ENCODE measurements around the gene RAB9A. TPM values are rescaled to one million over a fixed set of nuclear protein-coding genes. Genes with fewer than 3 reads are reported as not detected.

The RAB9A gene
- total and polyA plus RNA-seq, 10 of the 15 experiments (the other 5 are each of a cell fraction or from before 2014, with no cell fraction given) = 42.1 to 142 (median 49.9) TPM

- FAIRE-seq = peak; percentile 84
- TF ChIP-seq ZBTB11 (CRISPR knock-in tag; IDR thresholded peaks at IDR 0.05) (no peak), SMAD1 (IDR thresholded peaks at IDR 0.05; ENCODE audit: low read depth, partially characterized antibody) (peak; percentile 75), EED (IDR thresholded peaks at IDR 0.05; ENCODE audit: low read depth) (no peak), RUNX3 (IDR thresholded peaks at IDR 0.05; ENCODE audit: low read length) (peak; percentile 24; the same call in 1 of the 2 replicates), NR2C2 (IDR thresholded peaks at IDR 0.05; ENCODE audit: borderline replicate concordance, control insufficient read depth, insufficient read length, low read depth) (no peak), PAX5 (IDR thresholded peaks at IDR 0.05; ENCODE audit: borderline replicate concordance, low read depth, low read length) (no peak), TCF3 (IDR thresholded peaks at IDR 0.05; ENCODE audit: borderline replicate concordance, insufficient read depth, low read depth, low read length) (no peak), MYB (IDR thresholded peaks at IDR 0.05; ENCODE audit: borderline replicate concordance, low read depth, low read length) (no peak), ATF3 (IDR thresholded peaks at IDR 0.05; ENCODE audit: borderline replicate concordance, extremely low read depth, low read depth, low read length) (no peak), JUNB (IDR thresholded peaks at IDR 0.05) (no peak), ZNF24 (IDR thresholded peaks at IDR 0.05) (no peak), SIN3A (IDR thresholded peaks at IDR 0.05; ENCODE audit: low read depth, low read length) (no peak), MLLT1 (IDR thresholded peaks at IDR 0.05) (no peak), IKZF2 (IDR thresholded peaks at IDR 0.05) (peak; percentile 40 to 65; a peak in 2 of 4 replicates), IRF3 (IDR thresholded peaks at IDR 0.05) (no peak), RAD51 (IDR thresholded peaks at IDR 0.05) (0 out of 2 replicates have a peak, but pooled peaks have one; percentile 21), SP1 (IDR thresholded peaks at IDR 0.05; ENCODE audit: low read depth, low read length) (no peak), NFIC (IDR thresholded peaks at IDR 0.05; ENCODE audit: low read depth, low read length) (no peak), WRNIP1 (IDR thresholded peaks at IDR 0.05; ENCODE audit: borderline replicate concordance, low read depth, low read length) (no peak)
Observed at GRCh38 chrX:13697455-13697854, 8.5 kb downstream of the RAB9A start.

More at GRCh38 chrX:13697455-13697854, 8.5 kb downstream of the RAB9A start:
- peak overlapping the region; percentile 69 for H3K27ac ChIP-seq (ENCODE audit: control insufficient read depth, insufficient read depth)
- POLR2A ChIA-PET = interaction anchor here (0.6 to 10.2 kb wide), 12 partner anchors 11 to 607 kb away, joined by 3 to 130 read pairs (median 8); partner anchors contain the start of genes GEMIN8, OFD1, RAB9A and TCEANC
- H3K36me3 ChIP-seq (ENCODE audit: control insufficient read depth in 2 of 2, insufficient read depth in 2 of 2, low read length in 1 of 2) = peaks cover 1 to 3% of the 10 kb centered on the region in 2 experiments; a peak in 2 of 4 replicates
- H4K20me1 ChIP-seq (ENCODE audit: control insufficient read depth, insufficient read depth) = peaks cover 2% of the 10 kb centered on the region; the same call in 1 of the 2 replicates
- intact Hi-C loops (cut with micrococcal nuclease; ENCODE audit: unreplicated experiment) (loop anchor here (2.0 to 10.0 kb wide), 3 partner anchors 29 to 743 kb away; no protein-coding TSS in a partner anchor), in situ Hi-C loops (cut with MboI) (no loop called here)
- no peak overlapping the region for H2AFZ ChIP-seq (ENCODE audit: control insufficient read depth, low read depth, low read length)
- peaks cover 98% of the 10 kb centered on the region for H3K79me2 ChIP-seq (ENCODE audit: control insufficient read depth, insufficient read depth, low read length)
- H3K27me3 ChIP-seq (replicated peaks in 1 of 2; ENCODE audit: control insufficient read depth in 2 of 2, insufficient read depth in 2 of 2, low read length in 1 of 2) = no peaks in the 10 kb centered on the region
- 25% methylated on average over 2 of the region's 2 CpGs for WGBS (ENCODE audit: insufficient coverage, insufficient replicate concordance, low lambda C conversion rate, missing lambda C conversion rate)
- peaks cover 43% of the 10 kb centered on the region for H3K4me1 ChIP-seq (ENCODE audit: control insufficient read depth, insufficient read depth, low read length)
- RAD21 ChIA-PET (ENCODE audit: unreplicated experiment) = interaction anchor here (1.0 to 11.4 kb wide), 17 partner anchors 10 to 1505 kb away, joined by 3 to 201 read pairs (median 10); partner anchors contain the start of genes GEMIN8, OFD1, RAB9A and TCEANC
- ATAC-seq (peak; percentile 57), DNase-seq (ENCODE audit: low read depth, low spot score) (peak; percentile 73)
- CTCF ChIA-PET = interaction anchor here (0.6 to 10.2 kb wide), 11 partner anchors 9 to 719 kb away, joined by 3 to 89 read pairs (median 5); partner anchors contain the start of genes GEMIN8, OFD1, RAB9A and TRAPPC2
- peak overlapping the region; percentile 3 for H3K4me2 ChIP-seq (ENCODE audit: control insufficient read depth, insufficient read depth)
- peak overlapping the region; percentile 67; the same call in 1 of the 2 replicates for H3K9ac ChIP-seq (ENCODE audit: control insufficient read depth, insufficient read depth, low read length)
- H3K4me3 ChIP-seq = peak overlapping the region; percentile 66; the same call in 1 of the 2 replicates
- SMC1A ChIA-PET (ENCODE audit: uncharacterized antibody, unreplicated experiment) = interaction anchor here (0.7 to 13.8 kb wide), 19 partner anchors 10 to 610 kb away, joined by 3 to 198 read pairs (median 5); partner anchors contain the start of genes OFD1, RAB9A and TRAPPC2
- no TSS peak for BruUV-seq (replicated peaks)
- no peaks in the 10 kb centered on the region; the same call in 2 of the 3 replicates for H3K9me3 ChIP-seq (replicated peaks; ENCODE audit: control insufficient read depth, insufficient read depth, low read length)
